ENCODE measurements around the gene IQCM.

IQCM gene

DNA sequence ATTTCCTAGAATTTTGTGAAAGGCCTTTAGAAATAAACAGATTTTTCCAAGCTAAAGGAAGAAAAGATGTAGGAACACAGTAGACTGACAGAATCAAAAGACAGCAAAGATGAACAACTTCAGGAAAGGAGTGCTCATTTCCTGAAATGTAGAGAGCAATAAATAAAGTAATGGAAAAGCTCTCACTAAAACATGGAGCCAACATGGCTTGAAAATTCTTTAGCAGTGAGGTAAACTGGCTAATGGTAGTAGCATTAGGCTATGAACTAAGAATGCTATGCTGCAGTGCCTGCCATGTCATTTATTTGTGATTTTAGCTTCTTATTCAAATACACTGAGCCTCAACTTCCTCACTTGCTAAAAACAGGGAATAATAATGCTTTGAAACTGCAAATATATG is 108.7 kb downstream of the IQCM start (continued):
- TF ChIP-seq, protein P1, sequence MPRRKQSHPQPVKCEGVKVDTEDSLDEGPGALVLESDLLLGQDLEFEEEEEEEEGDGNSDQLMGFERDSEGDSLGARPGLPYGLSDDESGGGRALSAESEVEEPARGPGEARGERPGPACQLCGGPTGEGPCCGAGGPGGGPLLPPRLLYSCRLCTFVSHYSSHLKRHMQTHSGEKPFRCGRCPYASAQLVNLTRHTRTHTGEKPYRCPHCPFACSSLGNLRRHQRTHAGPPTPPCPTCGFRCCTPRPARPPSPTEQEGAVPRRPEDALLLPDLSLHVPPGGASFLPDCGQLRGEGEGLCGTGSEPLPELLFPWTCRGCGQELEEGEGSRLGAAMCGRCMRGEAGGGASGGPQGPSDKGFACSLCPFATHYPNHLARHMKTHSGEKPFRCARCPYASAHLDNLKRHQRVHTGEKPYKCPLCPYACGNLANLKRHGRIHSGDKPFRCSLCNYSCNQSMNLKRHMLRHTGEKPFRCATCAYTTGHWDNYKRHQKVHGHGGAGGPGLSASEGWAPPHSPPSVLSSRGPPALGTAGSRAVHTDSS (tag by site-specific recombination; IDR thresholded peaks at IDR 0.05), result no peak
- TF ChIP-seq, protein P2, sequence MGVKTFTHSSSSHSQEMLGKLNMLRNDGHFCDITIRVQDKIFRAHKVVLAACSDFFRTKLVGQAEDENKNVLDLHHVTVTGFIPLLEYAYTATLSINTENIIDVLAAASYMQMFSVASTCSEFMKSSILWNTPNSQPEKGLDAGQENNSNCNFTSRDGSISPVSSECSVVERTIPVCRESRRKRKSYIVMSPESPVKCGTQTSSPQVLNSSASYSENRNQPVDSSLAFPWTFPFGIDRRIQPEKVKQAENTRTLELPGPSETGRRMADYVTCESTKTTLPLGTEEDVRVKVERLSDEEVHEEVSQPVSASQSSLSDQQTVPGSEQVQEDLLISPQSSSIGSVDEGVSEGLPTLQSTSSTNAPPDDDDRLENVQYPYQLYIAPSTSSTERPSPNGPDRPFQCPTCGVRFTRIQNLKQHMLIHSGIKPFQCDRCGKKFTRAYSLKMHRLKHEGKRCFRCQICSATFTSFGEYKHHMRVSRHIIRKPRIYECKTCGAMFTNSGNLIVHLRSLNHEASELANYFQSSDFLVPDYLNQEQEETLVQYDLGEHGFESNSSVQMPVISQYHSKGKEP (tag by site-specific recombination; IDR thresholded peaks at IDR 0.05), result no peak
- TF ChIP-seq PRDM6 (tag by site-specific recombination; IDR thresholded peaks at IDR 0.05), result no peak
- no peak for TF ChIP-seq ZNF654 (tag by site-specific recombination; IDR thresholded peaks at IDR 0.05; ENCODE audit: low read depth)
- no peak for TF ChIP-seq ZNF18 (tag by site-specific recombination; IDR thresholded peaks at IDR 0.05)
- TF ChIP-seq KLF10 (tag by site-specific recombination; IDR thresholded peaks at IDR 0.05), result no peak
- TF ChIP-seq ZNF561 (tag by site-specific recombination; IDR thresholded peaks at IDR 0.05; ENCODE audit: borderline replicate concordance), result no peak
- no peak for TF ChIP-seq ZSCAN18 (tag by site-specific recombination; IDR thresholded peaks at IDR 0.05)
- TF ChIP-seq, protein P3, sequence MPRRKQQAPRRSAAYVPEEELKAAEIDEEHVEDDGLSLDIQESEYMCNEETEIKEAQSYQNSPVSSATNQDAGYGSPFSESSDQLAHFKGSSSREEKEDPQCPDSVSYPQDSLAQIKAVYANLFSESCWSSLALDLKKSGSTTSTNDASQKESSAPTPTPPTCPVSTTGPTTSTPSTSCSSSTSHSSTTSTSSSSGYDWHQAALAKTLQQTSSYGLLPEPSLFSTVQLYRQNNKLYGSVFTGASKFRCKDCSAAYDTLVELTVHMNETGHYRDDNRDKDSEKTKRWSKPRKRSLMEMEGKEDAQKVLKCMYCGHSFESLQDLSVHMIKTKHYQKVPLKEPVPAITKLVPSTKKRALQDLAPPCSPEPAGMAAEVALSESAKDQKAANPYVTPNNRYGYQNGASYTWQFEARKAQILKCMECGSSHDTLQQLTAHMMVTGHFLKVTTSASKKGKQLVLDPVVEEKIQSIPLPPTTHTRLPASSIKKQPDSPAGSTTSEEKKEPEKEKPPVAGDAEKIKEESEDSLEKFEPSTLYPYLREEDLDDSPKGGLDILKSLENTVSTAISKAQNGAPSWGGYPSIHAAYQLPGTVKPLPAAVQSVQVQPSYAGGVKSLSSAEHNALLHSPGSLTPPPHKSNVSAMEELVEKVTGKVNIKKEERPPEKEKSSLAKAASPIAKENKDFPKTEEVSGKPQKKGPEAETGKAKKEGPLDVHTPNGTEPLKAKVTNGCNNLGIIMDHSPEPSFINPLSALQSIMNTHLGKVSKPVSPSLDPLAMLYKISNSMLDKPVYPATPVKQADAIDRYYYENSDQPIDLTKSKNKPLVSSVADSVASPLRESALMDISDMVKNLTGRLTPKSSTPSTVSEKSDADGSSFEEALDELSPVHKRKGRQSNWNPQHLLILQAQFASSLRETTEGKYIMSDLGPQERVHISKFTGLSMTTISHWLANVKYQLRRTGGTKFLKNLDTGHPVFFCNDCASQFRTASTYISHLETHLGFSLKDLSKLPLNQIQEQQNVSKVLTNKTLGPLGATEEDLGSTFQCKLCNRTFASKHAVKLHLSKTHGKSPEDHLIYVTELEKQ (tag by site-specific recombination; IDR thresholded peaks at IDR 0.05; ENCODE audit: borderline replicate concordance), result no peak
- TF ChIP-seq MEIS1 (CRISPR knock-in tag; IDR thresholded peaks at IDR 0.05; ENCODE audit: borderline replicate concordance), result no peak
- TF ChIP-seq ZNF571 (tag by site-specific recombination; IDR thresholded peaks at IDR 0.05), result no peak
- TF ChIP-seq, protein P4, sequence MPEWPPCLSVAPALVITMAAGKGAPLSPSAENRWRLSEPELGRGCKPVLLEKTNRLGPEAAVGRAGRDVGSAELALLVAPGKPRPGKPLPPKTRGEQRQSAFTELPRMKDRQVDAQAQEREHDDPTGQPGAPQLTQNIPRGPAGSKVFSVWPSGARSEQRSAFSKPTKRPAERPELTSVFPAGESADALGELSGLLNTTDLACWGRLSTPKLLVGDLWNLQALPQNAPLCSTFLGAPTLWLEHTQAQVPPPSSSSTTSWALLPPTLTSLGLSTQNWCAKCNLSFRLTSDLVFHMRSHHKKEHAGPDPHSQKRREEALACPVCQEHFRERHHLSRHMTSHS (tag by site-specific recombination; IDR thresholded peaks at IDR 0.05), result no peak
